Upper lobe of left lung (tissue), 4 donors: Measurements from ENCODE around the gene CACNG5.

Experiments used
- CTCF ChIP-seq, 6 experiments: fragments of 450-650 bp in 4 of 6; fragments of 200-600 bp in 2 of 6; sonication (generic) in 2 of 6; IDR thresholded peaks; one replicate each; pipeline ENCODE4 v1.5.1; 2016 to 2019; ENCODE audit warnings: antibody characterized with exemption in 6 of 6
- POLR2A ChIP-seq, 4 donors: fragments of 450-650 bp; IDR thresholded peaks; one replicate each; pipeline ENCODE4 v1.5.1; 2016 to 2017; ENCODE audit warnings: antibody characterized with exemption in 4 of 4, mild to moderate bottlenecking in 2 of 4

GRCh38 chr17:66834919-66835454, at the start of gene CACNG5:
- TF ChIP-seq CTCF (IDR thresholded peaks at IDR 0.05), result no peak
- TF ChIP-seq POLR2A (IDR thresholded peaks at IDR 0.05), result no peak
